ENCODE data around the gene OR51L1.

DNA sequence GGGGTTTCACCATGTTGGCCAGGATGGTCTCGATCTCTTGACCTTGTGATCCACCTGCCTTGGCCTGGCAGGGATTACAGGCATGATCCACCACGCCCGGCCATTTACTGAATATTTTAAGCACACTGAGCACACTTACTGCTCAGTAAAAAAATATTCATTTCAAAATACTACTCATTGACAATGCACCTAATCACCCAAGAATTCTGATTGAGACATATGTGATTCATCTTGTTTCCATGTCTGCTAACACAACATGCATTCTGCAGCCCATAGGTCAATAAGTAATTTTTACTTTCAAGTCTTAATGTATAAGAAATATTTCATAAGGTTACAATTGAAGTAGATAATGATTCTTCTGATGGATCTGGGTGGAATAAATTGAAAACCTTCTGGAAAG lies 47.4 kb downstream of the OR51L1 start:
- TF ChIP-seq, protein P1, sequence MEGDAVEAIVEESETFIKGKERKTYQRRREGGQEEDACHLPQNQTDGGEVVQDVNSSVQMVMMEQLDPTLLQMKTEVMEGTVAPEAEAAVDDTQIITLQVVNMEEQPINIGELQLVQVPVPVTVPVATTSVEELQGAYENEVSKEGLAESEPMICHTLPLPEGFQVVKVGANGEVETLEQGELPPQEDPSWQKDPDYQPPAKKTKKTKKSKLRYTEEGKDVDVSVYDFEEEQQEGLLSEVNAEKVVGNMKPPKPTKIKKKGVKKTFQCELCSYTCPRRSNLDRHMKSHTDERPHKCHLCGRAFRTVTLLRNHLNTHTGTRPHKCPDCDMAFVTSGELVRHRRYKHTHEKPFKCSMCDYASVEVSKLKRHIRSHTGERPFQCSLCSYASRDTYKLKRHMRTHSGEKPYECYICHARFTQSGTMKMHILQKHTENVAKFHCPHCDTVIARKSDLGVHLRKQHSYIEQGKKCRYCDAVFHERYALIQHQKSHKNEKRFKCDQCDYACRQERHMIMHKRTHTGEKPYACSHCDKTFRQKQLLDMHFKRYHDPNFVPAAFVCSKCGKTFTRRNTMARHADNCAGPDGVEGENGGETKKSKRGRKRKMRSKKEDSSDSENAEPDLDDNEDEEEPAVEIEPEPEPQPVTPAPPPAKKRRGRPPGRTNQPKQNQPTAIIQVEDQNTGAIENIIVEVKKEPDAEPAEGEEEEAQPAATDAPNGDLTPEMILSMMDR (IDR thresholded peaks at IDR 0.05): no peak
- TF ChIP-seq, protein P2, sequence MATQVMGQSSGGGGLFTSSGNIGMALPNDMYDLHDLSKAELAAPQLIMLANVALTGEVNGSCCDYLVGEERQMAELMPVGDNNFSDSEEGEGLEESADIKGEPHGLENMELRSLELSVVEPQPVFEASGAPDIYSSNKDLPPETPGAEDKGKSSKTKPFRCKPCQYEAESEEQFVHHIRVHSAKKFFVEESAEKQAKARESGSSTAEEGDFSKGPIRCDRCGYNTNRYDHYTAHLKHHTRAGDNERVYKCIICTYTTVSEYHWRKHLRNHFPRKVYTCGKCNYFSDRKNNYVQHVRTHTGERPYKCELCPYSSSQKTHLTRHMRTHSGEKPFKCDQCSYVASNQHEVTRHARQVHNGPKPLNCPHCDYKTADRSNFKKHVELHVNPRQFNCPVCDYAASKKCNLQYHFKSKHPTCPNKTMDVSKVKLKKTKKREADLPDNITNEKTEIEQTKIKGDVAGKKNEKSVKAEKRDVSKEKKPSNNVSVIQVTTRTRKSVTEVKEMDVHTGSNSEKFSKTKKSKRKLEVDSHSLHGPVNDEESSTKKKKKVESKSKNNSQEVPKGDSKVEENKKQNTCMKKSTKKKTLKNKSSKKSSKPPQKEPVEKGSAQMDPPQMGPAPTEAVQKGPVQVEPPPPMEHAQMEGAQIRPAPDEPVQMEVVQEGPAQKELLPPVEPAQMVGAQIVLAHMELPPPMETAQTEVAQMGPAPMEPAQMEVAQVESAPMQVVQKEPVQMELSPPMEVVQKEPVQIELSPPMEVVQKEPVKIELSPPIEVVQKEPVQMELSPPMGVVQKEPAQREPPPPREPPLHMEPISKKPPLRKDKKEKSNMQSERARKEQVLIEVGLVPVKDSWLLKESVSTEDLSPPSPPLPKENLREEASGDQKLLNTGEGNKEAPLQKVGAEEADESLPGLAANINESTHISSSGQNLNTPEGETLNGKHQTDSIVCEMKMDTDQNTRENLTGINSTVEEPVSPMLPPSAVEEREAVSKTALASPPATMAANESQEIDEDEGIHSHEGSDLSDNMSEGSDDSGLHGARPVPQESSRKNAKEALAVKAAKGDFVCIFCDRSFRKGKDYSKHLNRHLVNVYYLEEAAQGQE (IDR thresholded peaks at IDR 0.05; ENCODE audit: insufficient read depth in 1 of 2, low read depth in 2 of 2, low read length in 1 of 2): no peak
- no peak for TF ChIP-seq POLR2AphosphoS5 (IDR thresholded peaks at IDR 0.05; ENCODE audit: low read depth, low read length)
- TF ChIP-seq SIN3A (IDR thresholded peaks at IDR 0.05; ENCODE audit: borderline replicate concordance, insufficient read depth, low read depth, low read length): no peak
- TF ChIP-seq TCF7L2 (IDR thresholded peaks at IDR 0.05; ENCODE audit: low read depth, low read length): no peak

Data from Panc1 (cell line).